H1 (cell line): ENCODE data around the gene TFF1.

Source experiments
- E2F6 ChIP-seq: IDR thresholded peaks from 2 replicates; pipeline ENCODE4 v1.6.1; 2012; ENCODE audit warnings: inconsistent platforms
- EGR1 ChIP-seq: IDR thresholded peaks from 2 replicates; pipeline ENCODE4 v1.6.1; 2011; ENCODE audit warnings: low read depth, low read length, borderline replicate concordance
- EP300 ChIP-seq, 2 experiments: IDR thresholded peaks; 1 replicate in 1 of 2; 2 replicates in 1 of 2; pipeline ENCODE4 v1.6.1; 2011 to 2012; ENCODE audit warnings: low read depth in 2 of 2, low read length in 2 of 2, mild to moderate bottlenecking in 2 of 2, borderline replicate concordance in 1 of 2, inconsistent platforms in 1 of 2, moderate library complexity in 1 of 2
- EZH2 ChIP-seq: fragments of 200-600 bp; sonication (generic); IDR thresholded peaks from 2 replicates; pipeline ENCODE4 v1.7.1; 2012; ENCODE audit warnings: low read depth, mild to moderate bottlenecking, moderate library complexity, low read length, inconsistent platforms; ENCODE audit not compliant: severe bottlenecking
- GABPA ChIP-seq: IDR thresholded peaks from 2 replicates; pipeline ENCODE4 v1.6.1; 2011; ENCODE audit warnings: mild to moderate bottlenecking, low read length, moderate library complexity, borderline replicate concordance; ENCODE audit not compliant: insufficient read depth
- POLR2A ChIP-seq, 2 experiments: IDR thresholded peaks; 1 replicate in 1 of 2; 2 replicates in 1 of 2; pipeline ENCODE4 v1.6.1; 2011; ENCODE audit warnings: low read depth in 2 of 2, low read length in 2 of 2, mild to moderate bottlenecking in 2 of 2; ENCODE audit errors: control extremely low read depth in 1 of 2
- RXRA ChIP-seq: IDR thresholded peaks from 2 replicates; pipeline ENCODE4 v1.6.1; 2011; ENCODE audit warnings: low read depth, mild to moderate bottlenecking, low read length, moderate library complexity; ENCODE audit not compliant: insufficient read depth
- SIN3A ChIP-seq, 2 experiments: IDR thresholded peaks in 1 of 2; conservative IDR thresholded peaks in 1 of 2; 2 replicates each; pipeline ENCODE4 v1.6.1; 2011 to 2012; ENCODE audit warnings: low read length in 2 of 2, improper control_type of control experiment in 1 of 2, low read depth in 1 of 2, mild to moderate bottlenecking in 1 of 2
- TCF12 ChIP-seq: IDR thresholded peaks from 2 replicates; pipeline ENCODE4 v1.6.1; 2011; ENCODE audit warnings: low read depth, mild to moderate bottlenecking, low read length
- TF ChIP-seq, protein P1 (sequence below), 3 experiments: IDR thresholded peaks; 1 replicate in 2 of 3; 2 replicates in 1 of 3; pipeline versions ENCODE4 v1.5.1 to v1.6.1; 2011; ENCODE audit warnings: low read length in 3 of 3, mild to moderate bottlenecking in 3 of 3, inconsistent platforms in 2 of 3, low read depth in 1 of 3, moderate library complexity in 1 of 3; ENCODE audit not compliant: insufficient read depth in 1 of 3; ENCODE audit errors: control extremely low read depth in 1 of 3

- TF ChIP-seq TCF12 (no peak), POLR2A (IDR thresholded peaks at IDR 0.05; ENCODE audit: control extremely low read depth in 1 of 2, low read depth in 2 of 2, low read length in 2 of 2) (no peak), GABPA (no peak), SIN3A (conservative IDR thresholded peaks at IDR 0.05 in 1 of 2, IDR thresholded peaks at IDR 0.05 in 1 of 2; ENCODE audit: low read depth in 1 of 2, low read length in 2 of 2) (no peak), RXRA (no peak), EP300 (IDR thresholded peaks at IDR 0.05; ENCODE audit: borderline replicate concordance in 1 of 2, low read depth in 2 of 2, low read length in 2 of 2) (no peak), E2F6 (no peak), EZH2 (no peak), EGR1 (no peak)
- TF ChIP-seq, protein P1, sequence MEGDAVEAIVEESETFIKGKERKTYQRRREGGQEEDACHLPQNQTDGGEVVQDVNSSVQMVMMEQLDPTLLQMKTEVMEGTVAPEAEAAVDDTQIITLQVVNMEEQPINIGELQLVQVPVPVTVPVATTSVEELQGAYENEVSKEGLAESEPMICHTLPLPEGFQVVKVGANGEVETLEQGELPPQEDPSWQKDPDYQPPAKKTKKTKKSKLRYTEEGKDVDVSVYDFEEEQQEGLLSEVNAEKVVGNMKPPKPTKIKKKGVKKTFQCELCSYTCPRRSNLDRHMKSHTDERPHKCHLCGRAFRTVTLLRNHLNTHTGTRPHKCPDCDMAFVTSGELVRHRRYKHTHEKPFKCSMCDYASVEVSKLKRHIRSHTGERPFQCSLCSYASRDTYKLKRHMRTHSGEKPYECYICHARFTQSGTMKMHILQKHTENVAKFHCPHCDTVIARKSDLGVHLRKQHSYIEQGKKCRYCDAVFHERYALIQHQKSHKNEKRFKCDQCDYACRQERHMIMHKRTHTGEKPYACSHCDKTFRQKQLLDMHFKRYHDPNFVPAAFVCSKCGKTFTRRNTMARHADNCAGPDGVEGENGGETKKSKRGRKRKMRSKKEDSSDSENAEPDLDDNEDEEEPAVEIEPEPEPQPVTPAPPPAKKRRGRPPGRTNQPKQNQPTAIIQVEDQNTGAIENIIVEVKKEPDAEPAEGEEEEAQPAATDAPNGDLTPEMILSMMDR (IDR thresholded peaks at IDR 0.05; ENCODE audit: control extremely low read depth in 1 of 3, insufficient read depth in 1 of 3, low read depth in 1 of 3, low read length in 3 of 3), result no peak
Observed at GRCh38 chr21:42356650-42357049, 9.7 kb downstream of the TFF1 start.
